Measurements from ENCODE around the gene FSTL5. TPM values are rescaled to one million over a fixed set of nuclear protein-coding genes. Genes with fewer than 3 reads are reported as not detected.

Gene FSTL5
- total RNA-seq, 2 experiments from 2014 or later: not detected

GRCh38 chr4:161564230-161564834, 599.5 kb downstream of the FSTL5 start:
- Mint-ChIP-seq H3K4me1 (ENCODE audit: low read depth) (no peaks in the 10 kb centered on the region), H3K4me3 (no peak overlapping the region), H3K27me3 (no peaks in the 10 kb centered on the region), H3K9me3 (peaks cover 4% of the 10 kb centered on the region), H3K27ac (no peak overlapping the region), H3K36me3 (ENCODE audit: low read depth) (no peaks in the 10 kb centered on the region)
- DNase-seq (no peak), ATAC-seq (no peak)
- CTCF ChIA-PET: no interaction called here
- no peak for TF ChIP-seq CTCF (IDR thresholded peaks at IDR 0.05)
- intact Hi-C loops (cut with micrococcal nuclease): no loop called here
- POLR2A ChIA-PET: no interaction called here

- Mint-ChIP-seq H3K36me3 (ENCODE audit: low read depth) (no peaks in the 10 kb centered on the region), H3K9me3 (no peaks in the 10 kb centered on the region), H3K4me1 (ENCODE audit: low read depth) (no peaks in the 10 kb centered on the region), H3K27ac (no peak overlapping the region), H3K4me3 (no peak overlapping the region), H3K27me3 (no peaks in the 10 kb centered on the region)
- DNase-seq: no peak
- TF ChIP-seq CTCF (IDR thresholded peaks at IDR 0.05): no peak
- ChIA-PET CTCF (no interaction called here), POLR2A (no interaction called here)
- no peak for ATAC-seq
- intact Hi-C loops (cut with micrococcal nuclease): no loop called here
Measured at GRCh38 chr4:161555689-161556660, 607.8 kb downstream of the FSTL5 start.

GRCh38 chr4:161554372-161554990, 609.3 kb downstream of the FSTL5 start:
- no peak overlapping the region for H3K4me3 Mint-ChIP-seq
- H3K27ac Mint-ChIP-seq: no peak overlapping the region
- POLR2A ChIA-PET: no interaction called here
- ATAC-seq (no peak), DNase-seq (no peak)
- no peaks in the 10 kb centered on the region for H3K27me3 Mint-ChIP-seq
- intact Hi-C loops (cut with micrococcal nuclease): no loop called here
- H3K36me3 Mint-ChIP-seq (ENCODE audit: low read depth): no peaks in the 10 kb centered on the region
- CTCF ChIA-PET: no interaction called here
- TF ChIP-seq CTCF (IDR thresholded peaks at IDR 0.05): no peak
- no peaks in the 10 kb centered on the region for H3K9me3 Mint-ChIP-seq
- no peaks in the 10 kb centered on the region for H3K4me1 Mint-ChIP-seq (ENCODE audit: low read depth)

DNA sequence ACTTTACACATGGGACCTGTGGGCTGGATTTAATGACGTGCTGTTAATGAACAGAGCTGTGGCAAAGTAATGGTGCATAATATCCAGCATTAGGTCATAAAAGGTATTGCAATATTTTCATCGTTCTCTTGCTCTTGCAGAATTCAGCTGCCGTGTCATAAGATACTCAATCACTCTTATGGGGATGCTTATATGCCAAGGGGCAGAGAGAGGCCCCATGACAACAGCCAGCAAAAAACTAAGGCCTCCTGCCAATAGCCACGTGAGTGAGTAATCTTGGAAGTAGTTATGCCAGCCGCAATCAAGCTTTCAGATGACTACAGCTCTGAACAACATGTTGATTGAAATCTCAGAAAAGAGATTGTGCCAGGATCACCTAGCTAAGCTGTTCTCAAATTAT, 616.9 kb downstream of the FSTL5 start:
- Mint-ChIP-seq H3K27ac (no peak overlapping the region), H3K27me3 (no peaks in the 10 kb centered on the region), H3K9me3 (peaks cover 4% of the 10 kb centered on the region), H3K36me3 (ENCODE audit: low read depth) (no peaks in the 10 kb centered on the region), H3K4me1 (ENCODE audit: low read depth) (no peaks in the 10 kb centered on the region), H3K4me3 (no peak overlapping the region)
- no peak for TF ChIP-seq CTCF (IDR thresholded peaks at IDR 0.05)
- POLR2A ChIA-PET: no interaction called here
- no peak for DNase-seq
- intact Hi-C loops (cut with micrococcal nuclease): no loop called here
- no peak for ATAC-seq
- CTCF ChIA-PET: no interaction called here

GRCh38 chr4:161540265-161540664, 623.5 kb downstream of the FSTL5 start:
- intact Hi-C loops (cut with micrococcal nuclease): no loop called here
- TF ChIP-seq CTCF (IDR thresholded peaks at IDR 0.05): no peak
- no peaks in the 10 kb centered on the region for H3K4me1 Mint-ChIP-seq (ENCODE audit: low read depth)
- H3K27ac Mint-ChIP-seq: no peak overlapping the region
- H3K4me3 Mint-ChIP-seq: no peak overlapping the region
- no peak for ATAC-seq
- no peak for DNase-seq
- H3K36me3 Mint-ChIP-seq (ENCODE audit: low read depth): no peaks in the 10 kb centered on the region
- ChIA-PET POLR2A (no interaction called here), CTCF (no interaction called here)
- no peaks in the 10 kb centered on the region for H3K27me3 Mint-ChIP-seq
- peaks cover 10% of the 10 kb centered on the region for H3K9me3 Mint-ChIP-seq

All from activated CD8-positive, alpha-beta T cell treated with anti-CD3 and anti-CD28 coated beads for 36 hours (primary cell).